Kidney (tissue), 14 donors: ENCODE data around the gene BRD9. TPM values are rescaled to one million over a fixed set of nuclear protein-coding genes. Genes with fewer than 3 reads are reported as not detected.
A peak's percentile ranks its signal among the peaks of the same experiment; 100 is the strongest.

Experiments
- DNase-seq, 5 donors: peaks; one replicate each; pipeline ENCODE4 v3.0.0-alpha.2; 2013 to 2020
- FAIRE-seq: peaks from 2 replicates; lab custom pipeline; 2012; peaks lifted over from hg19 to GRCh38; lab: Jason Lieb, UNC
- H3K27ac ChIP-seq, 2 donors: one replicate each; pipeline ENCODE4 v1.7.0; 2013; ENCODE audit warnings: low read depth in 2 of 2, low read length in 2 of 2, inconsistent platforms in 1 of 2
- H3K27me3 ChIP-seq: one replicate; pipeline ENCODE4 v1.7.1; 2013; ENCODE audit warnings: low read length, inconsistent platforms; ENCODE audit not compliant: control insufficient read depth, insufficient read depth
- H3K36me3 ChIP-seq, 3 donors: one replicate each; pipeline versions ENCODE4 v1.7.0 to v1.7.1; 2013; ENCODE audit warnings: low read length in 3 of 3, control low read depth in 1 of 3, inconsistent platforms in 1 of 3; ENCODE audit not compliant: insufficient read depth in 3 of 3, control insufficient read depth in 2 of 3
- H3K4me1 ChIP-seq, 3 donors: one replicate each; pipeline versions ENCODE4 v1.7.0 to v1.7.1; 2013; ENCODE audit warnings: low read length in 3 of 3, inconsistent platforms in 1 of 3, low read depth in 1 of 3; ENCODE audit not compliant: control insufficient read depth in 2 of 3, insufficient read depth in 2 of 3
- H3K4me3 ChIP-seq, 3 donors: one replicate each; pipeline versions ENCODE4 v1.7.0 to v1.8.1; 2013; ENCODE audit warnings: low read length in 3 of 3, control low read depth in 1 of 3, inconsistent platforms in 1 of 3
- H3K9ac ChIP-seq, 3 donors: one replicate each; pipeline versions ENCODE4 v1.7.0 to v1.7.1; 2013; ENCODE audit warnings: low read length in 3 of 3, control low read depth in 1 of 3, inconsistent platforms in 1 of 3
- H3K9me3 ChIP-seq, 3 donors: one replicate each; pipeline versions ENCODE4 v1.7.0 to v1.7.1; 2013; ENCODE audit warnings: low read length in 3 of 3, control low read depth in 1 of 3, inconsistent platforms in 1 of 3; ENCODE audit not compliant: control insufficient read depth in 2 of 3, insufficient read depth in 1 of 3
- CTCF ChIP-seq: IDR thresholded peaks from 3 replicates; pipeline ENCODE4 v1.5.1; 2012; ENCODE audit warnings: mild to moderate bottlenecking, moderate library complexity, borderline replicate concordance; ENCODE audit not compliant: insufficient read depth; ENCODE audit errors: extremely low read depth
- intact Hi-C: fragments of 100-400 bp; cut with DNase I; formaldehyde crosslinking; loops from one replicate; pipeline ENCODE4 v1.11.1; 2022
- polyA plus RNA-seq: library from polyadenylated mRNA; stranded (reverse); fragments of 350-450 nt; fragmentation: Illumina TruSeq; extraction: RNeasy Lipid Tissue Mini Kit (QIAGEN cat#74804); gene quantifications from one replicate; pipeline ENCODE4 v1.2.3, GENCODE V29; 2014; ENCODE audit warnings: low read depth, low replicate concordance; ENCODE audit not compliant: insufficient read depth
- total RNA-seq: library from RNA; stranded (reverse); fragmentation: NEBNext Ultra II Directional; extraction: Animal tissue kit (Norgen Biotek cat#: 25700); gene quantifications from one replicate; pipeline ENCODE4 v1.2.1, GENCODE V29; 2021
- donor health status: control.
- donor health status: control.
- donor health status: control.
- donor health status: control.
- donor health status: control.
- donor health status: DM: yes; HTN: yes; CAD: no.
- donor health status: Normal renal cell carcinoma (clear cell type).

The BRD9 gene
- total and polyA plus RNA-seq, 2 donors from 2014 or later: 17.5 to 38.0 TPM

GRCh38 chr5:875931-876330 lies 16.7 kb downstream of the BRD9 start:
- Histone ChIP-seq H3K27me3 (no peaks in the 10 kb centered on the region), H3K27ac (no peak overlapping the region), H3K4me3 (no peak overlapping the region), H3K9ac (no peak overlapping the region), H3K36me3 (peaks cover 3 to 34% (median 27%) of the 10 kb centered on the region in 3 donors), H3K9me3 (no peaks in the 10 kb centered on the region), H3K4me1 (no peaks in the 10 kb centered on the region)
- DNase-seq (peak in 1 of 5 donors; percentile 59), FAIRE-seq (no peak)
- no peak for TF ChIP-seq CTCF
- intact Hi-C loops: no loop called here

GRCh38 chr5:873328-873727 lies 19.3 kb downstream of the BRD9 start:
- no peak overlapping the region for H3K4me3 ChIP-seq
- FAIRE-seq: no peak
- TF ChIP-seq CTCF: no peak
- peaks cover 7 to 53% (median 42%) of the 10 kb centered on the region in 3 donors for H3K36me3 ChIP-seq
- DNase-seq: no peak
- H3K27me3 ChIP-seq: no peaks in the 10 kb centered on the region
- no peaks in the 10 kb centered on the region for H3K9me3 ChIP-seq
- intact Hi-C loops: no loop called here
- H3K27ac ChIP-seq: no peak overlapping the region
- no peak overlapping the region for H3K9ac ChIP-seq
- no peaks in the 10 kb centered on the region for H3K4me1 ChIP-seq

- no peaks in the 10 kb centered on the region for H3K9me3 ChIP-seq
- intact Hi-C loops: no loop called here
- FAIRE-seq (no peak), DNase-seq (no peak)
- H3K9ac ChIP-seq: no peak overlapping the region
- no peak overlapping the region for H3K4me3 ChIP-seq
- H3K36me3 ChIP-seq: peaks cover 9 to 50% (median 37%) of the 10 kb centered on the region in 3 donors
- H3K27me3 ChIP-seq: no peaks in the 10 kb centered on the region
- no peak overlapping the region for H3K27ac ChIP-seq
- H3K4me1 ChIP-seq: peaks cover 0 to 3% (median 0%) of the 10 kb centered on the region in 3 donors
- TF ChIP-seq CTCF: no peak
These were observed 20.3 kb downstream of the BRD9 start for GRCh38 chr5:872301-872700.
